Measurements from ENCODE around the gene NLK. TPM values are rescaled to one million over a fixed set of nuclear protein-coding genes. Genes with fewer than 3 reads are reported as not detected.

Gene NLK
- total and polyA plus RNA-seq, 4 experiments from 2014 or later, result 1.2 to 14.0 (median 7.8) TPM

- Mint-ChIP-seq H3K9me3 (peaks cover 0 to 3% (median 0%) of the 10 kb centered on the region in 8 donors), H3K4me1 (peaks cover 24 to 42% (median 32%) of the 10 kb centered on the region in 4 donors), H3K27me3 (no peaks in the 10 kb centered on the region), H3K36me3 (peaks cover 0 to 1% of the 10 kb centered on the region in 2 donors), H3K4me3 (peak overlapping the region in 4 of 8 donors; percentile 1 to 18 (median 13)), H3K27ac (peak overlapping the region in 2 of 7 donors; percentile 62 to 80)
- no peaks in the 10 kb centered on the region for H3K27me3 ChIP-seq (ENCODE audit: insufficient read depth, low read length)
- H3K27ac ChIP-seq (ENCODE audit: low read depth, low read length), result no peak overlapping the region
- POLR2A ChIA-PET (ENCODE audit: partially characterized antibody), result no interaction called here
- no peaks in the 10 kb centered on the region for H3K9me3 ChIP-seq (ENCODE audit: control insufficient read depth in 1 of 2, low read length in 2 of 2)
- no peak for DNase-seq
- intact Hi-C loops (cut with micrococcal nuclease), result no loop called here
- CTCF ChIA-PET (ENCODE audit: partially characterized antibody), result no interaction called here
- no peaks in the 10 kb centered on the region for H3K36me3 ChIP-seq (ENCODE audit: insufficient read depth, low read length)
- peaks cover 22% of the 10 kb centered on the region for H3K4me1 ChIP-seq (ENCODE audit: insufficient read depth, low read length)
- H3K4me3 ChIP-seq (ENCODE audit: low read length in 2 of 2), result no peak overlapping the region
Measured at GRCh38 chr17:28039251-28039650, 3.2 kb upstream of the NLK start.

- no peaks in the 10 kb centered on the region for H3K27me3 ChIP-seq (ENCODE audit: insufficient read depth, low read length)
- H3K9me3 ChIP-seq (ENCODE audit: control insufficient read depth in 1 of 2, low read length in 2 of 2), result no peaks in the 10 kb centered on the region
- ChIA-PET CTCF (ENCODE audit: partially characterized antibody) (no interaction called here), POLR2A (ENCODE audit: partially characterized antibody) (interaction anchor here (1.2 to 1.4 kb wide), 4 partner anchors 13 to 316 kb away, joined by 3 to 10 read pairs (median 4); partner anchors contain the start of gene POLDIP2)
- peak overlapping the region in 6 of 7 donors; percentile 79 to 95 (median 83) for H3K27ac Mint-ChIP-seq
- H3K4me1 ChIP-seq (ENCODE audit: insufficient read depth, low read length), result peaks cover 33% of the 10 kb centered on the region
- no peak for DNase-seq
- H3K4me1 Mint-ChIP-seq, result peaks cover 33 to 51% (median 41%) of the 10 kb centered on the region in 4 donors
- no peak overlapping the region for H3K4me3 ChIP-seq (ENCODE audit: low read length in 2 of 2)
- H3K36me3 Mint-ChIP-seq, result peaks cover 0 to 1% of the 10 kb centered on the region in 2 donors
- H3K27me3 Mint-ChIP-seq, result no peaks in the 10 kb centered on the region
- H3K9me3 Mint-ChIP-seq, result peaks cover 0 to 3% (median 0%) of the 10 kb centered on the region in 8 donors
- no peaks in the 10 kb centered on the region for H3K36me3 ChIP-seq (ENCODE audit: insufficient read depth, low read length)
- H3K27ac ChIP-seq (ENCODE audit: low read depth, low read length), result peak overlapping the region; percentile 49
- H3K4me3 Mint-ChIP-seq, result peak overlapping the region; percentile 57 to 92 (median 86)
- intact Hi-C loops (cut with micrococcal nuclease), result loop anchor here (2.0 kb wide), 1 partner anchor 232 kb away; no protein-coding TSS in a partner anchor
Measured at GRCh38 chr17:28040406-28040805, 2.1 kb upstream of the NLK start.

GRCh38 chr17:28041068-28041843 lies 1.2 kb upstream of the NLK start:
- Mint-ChIP-seq H3K4me1 (peaks cover 41 to 59% (median 49%) of the 10 kb centered on the region in 4 donors), H3K36me3 (peaks cover 0 to 1% of the 10 kb centered on the region in 2 donors), H3K4me3 (peak overlapping the region; percentile 77 to 92 (median 88)), H3K27ac (peak overlapping the region; percentile 80 to 95 (median 86)), H3K9me3 (no peaks in the 10 kb centered on the region), H3K27me3 (no peaks in the 10 kb centered on the region)
- intact Hi-C loops (cut with micrococcal nuclease), result loop anchor here (1.0 to 2.0 kb wide), 4 partner anchors 148 to 316 kb away; partner anchors contain the start of genes LYRM9, POLDIP2 and TMEM97
- Histone ChIP-seq H3K9me3 (ENCODE audit: control insufficient read depth in 1 of 2, low read length in 2 of 2) (no peaks in the 10 kb centered on the region), H3K4me1 (ENCODE audit: insufficient read depth, low read length) (peaks cover 42% of the 10 kb centered on the region), H3K27ac (ENCODE audit: low read depth, low read length) (peak overlapping the region; percentile 49), H3K27me3 (ENCODE audit: insufficient read depth, low read length) (no peaks in the 10 kb centered on the region), H3K36me3 (ENCODE audit: insufficient read depth, low read length) (no peaks in the 10 kb centered on the region), H3K4me3 (ENCODE audit: low read length in 2 of 2) (peak overlapping the region in 1 of 2 donors; percentile 47)
- peak; percentile 99 for DNase-seq
- CTCF ChIA-PET (ENCODE audit: partially characterized antibody), result no interaction called here
- POLR2A ChIA-PET (ENCODE audit: partially characterized antibody), result interaction anchor here (0.7 to 1.4 kb wide), 12 partner anchors 9 to 315 kb away, joined by 3 to 10 read pairs (median 4); partner anchors contain the start of genes IFT20, LYRM9, POLDIP2 and TNFAIP1

- POLR2A ChIA-PET (ENCODE audit: partially characterized antibody), result interaction anchor here (0.8 to 1.4 kb wide), 8 partner anchors 8 to 293 kb away, joined by 3 to 10 read pairs (median 6); partner anchors contain the start of genes IFT20, LYRM9 and TNFAIP1
- peak overlapping the region; percentile 49 for H3K27ac ChIP-seq (ENCODE audit: low read depth, low read length)
- no peaks in the 10 kb centered on the region for H3K9me3 ChIP-seq (ENCODE audit: control insufficient read depth in 1 of 2, low read length in 2 of 2)
- Mint-ChIP-seq H3K27ac (peak overlapping the region in 6 of 7 donors; percentile 43 to 86 (median 80)), H3K27me3 (no peaks in the 10 kb centered on the region), H3K36me3 (peaks cover 0 to 1% of the 10 kb centered on the region in 2 donors), H3K4me1 (peaks cover 48 to 67% (median 57%) of the 10 kb centered on the region in 4 donors), H3K9me3 (no peaks in the 10 kb centered on the region), H3K4me3 (peak overlapping the region; percentile 82 to 92 (median 88))
- DNase-seq, result no peak
- no peaks in the 10 kb centered on the region for H3K36me3 ChIP-seq (ENCODE audit: insufficient read depth, low read length)
- CTCF ChIA-PET (ENCODE audit: partially characterized antibody), result interaction anchor here (0.7 kb wide), 1 partner anchor 15 kb away, joined by 4 read pairs; no protein-coding TSS in a partner anchor
- peaks cover 50% of the 10 kb centered on the region for H3K4me1 ChIP-seq (ENCODE audit: insufficient read depth, low read length)
- intact Hi-C loops (cut with micrococcal nuclease), result loop anchor here (1.0 to 2.0 kb wide), 4 partner anchors 149 to 315 kb away; partner anchors contain the start of genes LYRM9, POLDIP2 and TMEM97
- peak overlapping the region in 1 of 2 donors; percentile 47 for H3K4me3 ChIP-seq (ENCODE audit: low read length in 2 of 2)
- no peaks in the 10 kb centered on the region for H3K27me3 ChIP-seq (ENCODE audit: insufficient read depth, low read length)
Measured at GRCh38 chr17:28041844-28042656, 427 bp upstream of the NLK start.

- no peaks in the 10 kb centered on the region for H3K27me3 ChIP-seq (ENCODE audit: insufficient read depth, low read length)
- Mint-ChIP-seq H3K4me1 (peaks cover 49 to 73% (median 61%) of the 10 kb centered on the region in 4 donors), H3K27me3 (no peaks in the 10 kb centered on the region), H3K4me3 (peak overlapping the region; percentile 57 to 92 (median 86)), H3K36me3 (peaks cover 0 to 1% of the 10 kb centered on the region in 2 donors), H3K27ac (peak overlapping the region; percentile 30 to 86 (median 78)), H3K9me3 (no peaks in the 10 kb centered on the region)
- peak overlapping the region in 1 of 2 donors; percentile 7 for H3K4me3 ChIP-seq (ENCODE audit: low read length in 2 of 2)
- POLR2A ChIA-PET (ENCODE audit: partially characterized antibody), result interaction anchor here (0.9 kb wide), 1 partner anchor 237 kb away, joined by 4 read pairs; no protein-coding TSS in a partner anchor
- intact Hi-C loops (cut with micrococcal nuclease), result no loop called here
- no peak for DNase-seq
- H3K36me3 ChIP-seq (ENCODE audit: insufficient read depth, low read length), result no peaks in the 10 kb centered on the region
- H3K9me3 ChIP-seq (ENCODE audit: control insufficient read depth in 1 of 2, low read length in 2 of 2), result no peaks in the 10 kb centered on the region
- no peak overlapping the region for H3K27ac ChIP-seq (ENCODE audit: low read depth, low read length)
- CTCF ChIA-PET (ENCODE audit: partially characterized antibody), result interaction anchor here (0.7 to 1.2 kb wide), 2 partner anchors 14 to 16 kb away, joined by 3 to 4 read pairs; no protein-coding TSS in a partner anchor
- H3K4me1 ChIP-seq (ENCODE audit: insufficient read depth, low read length), result peaks cover 56% of the 10 kb centered on the region
Measured at GRCh38 chr17:28042721-28043291, 329 bp downstream of the NLK start.

- DNase-seq, result no peak
- intact Hi-C loops (cut with micrococcal nuclease), result no loop called here
- Mint-ChIP-seq H3K27ac (peak overlapping the region in 6 of 7 donors; percentile 4 to 70 (median 26)), H3K36me3 (peaks cover 0 to 3% of the 10 kb centered on the region in 2 donors), H3K27me3 (no peaks in the 10 kb centered on the region), H3K4me1 (peaks cover 51 to 75% (median 65%) of the 10 kb centered on the region in 4 donors), H3K4me3 (peak overlapping the region; percentile 57 to 92 (median 86)), H3K9me3 (no peaks in the 10 kb centered on the region)
- Histone ChIP-seq H3K27ac (ENCODE audit: low read depth, low read length) (no peak overlapping the region), H3K4me1 (ENCODE audit: insufficient read depth, low read length) (peaks cover 57% of the 10 kb centered on the region), H3K9me3 (ENCODE audit: control insufficient read depth in 1 of 2, low read length in 2 of 2) (no peaks in the 10 kb centered on the region), H3K27me3 (ENCODE audit: insufficient read depth, low read length) (no peaks in the 10 kb centered on the region), H3K36me3 (ENCODE audit: insufficient read depth, low read length) (no peaks in the 10 kb centered on the region), H3K4me3 (ENCODE audit: low read length in 2 of 2) (peak overlapping the region in 1 of 2 donors; percentile 7)
- ChIA-PET POLR2A (ENCODE audit: partially characterized antibody) (no interaction called here), CTCF (ENCODE audit: partially characterized antibody) (interaction anchor here (0.7 to 1.2 kb wide), 2 partner anchors 14 to 16 kb away, joined by 3 to 4 read pairs; no protein-coding TSS in a partner anchor)
Measured at GRCh38 chr17:28043296-28043695, 819 bp downstream of the NLK start.

Data from CD4-positive, alpha-beta memory T cell (primary cell).